ENCODE data around the gene PERCC1. TPM values are rescaled to one million over a fixed set of nuclear protein-coding genes. Genes with fewer than 3 reads are reported as not detected.

PERCC1 gene
- total RNA-seq, 2 experiments from 2014 or later = 0.33 TPM; not detected in 1

DNA sequence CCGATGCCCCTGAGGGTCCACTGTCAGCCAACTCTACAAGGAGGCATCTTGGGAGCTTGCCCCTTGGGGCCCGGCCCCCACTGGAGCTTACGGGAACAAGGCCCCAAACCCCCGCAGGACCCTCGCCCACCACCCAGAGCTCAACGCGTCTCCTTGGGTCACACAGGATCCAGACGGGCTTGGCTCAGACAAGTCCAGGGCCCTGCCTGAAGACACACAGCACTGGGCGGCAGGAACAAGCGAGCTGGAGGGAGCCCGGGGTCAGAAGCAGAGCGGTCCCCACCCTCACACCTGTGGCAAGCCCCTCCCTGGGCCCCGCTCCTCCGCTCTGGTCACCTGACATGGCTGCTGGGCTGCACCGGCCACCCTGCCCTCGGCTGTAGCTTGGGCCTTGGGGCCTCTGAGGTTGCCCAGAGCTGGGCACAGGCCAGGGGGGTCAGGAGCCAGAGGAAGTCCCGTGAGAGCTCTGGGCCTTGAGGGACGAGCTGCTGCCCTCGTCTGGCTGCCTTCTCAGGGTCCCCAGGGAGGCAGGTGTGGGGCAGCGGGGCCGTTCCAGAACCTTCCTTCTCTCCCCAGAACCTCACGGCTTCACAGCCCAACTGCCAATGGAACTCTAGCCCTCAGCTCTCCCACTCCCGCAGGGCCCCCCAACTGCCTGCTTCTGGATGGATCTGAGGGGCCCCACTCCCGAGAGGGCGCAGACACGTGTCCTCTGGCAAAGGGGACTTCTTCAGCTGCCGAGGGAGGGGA is 13.3 kb downstream of the PERCC1 start, which contains the start of gene CCDC154:
Gene CCDC154 (minus strand): TSS at position 577 of the 750 bp plus-strand sequence. CDS start 234 bp downstream, at position 343.
- CTCF ChIA-PET = no interaction called here
- Mint-ChIP-seq H3K4me1 (no peaks in the 10 kb centered on the region), H3K4me3 (no peak within 1 kb of the TSS), H3K36me3 (no peaks in the 10 kb centered on the region), H3K27ac (no peak within 1 kb of the TSS), H3K9me3 (ENCODE audit: low read depth) (no peaks in the 10 kb centered on the region), H3K27me3 (no peaks in the 10 kb centered on the region)
- ATAC-seq (no peak), DNase-seq (no peak)

DNA sequence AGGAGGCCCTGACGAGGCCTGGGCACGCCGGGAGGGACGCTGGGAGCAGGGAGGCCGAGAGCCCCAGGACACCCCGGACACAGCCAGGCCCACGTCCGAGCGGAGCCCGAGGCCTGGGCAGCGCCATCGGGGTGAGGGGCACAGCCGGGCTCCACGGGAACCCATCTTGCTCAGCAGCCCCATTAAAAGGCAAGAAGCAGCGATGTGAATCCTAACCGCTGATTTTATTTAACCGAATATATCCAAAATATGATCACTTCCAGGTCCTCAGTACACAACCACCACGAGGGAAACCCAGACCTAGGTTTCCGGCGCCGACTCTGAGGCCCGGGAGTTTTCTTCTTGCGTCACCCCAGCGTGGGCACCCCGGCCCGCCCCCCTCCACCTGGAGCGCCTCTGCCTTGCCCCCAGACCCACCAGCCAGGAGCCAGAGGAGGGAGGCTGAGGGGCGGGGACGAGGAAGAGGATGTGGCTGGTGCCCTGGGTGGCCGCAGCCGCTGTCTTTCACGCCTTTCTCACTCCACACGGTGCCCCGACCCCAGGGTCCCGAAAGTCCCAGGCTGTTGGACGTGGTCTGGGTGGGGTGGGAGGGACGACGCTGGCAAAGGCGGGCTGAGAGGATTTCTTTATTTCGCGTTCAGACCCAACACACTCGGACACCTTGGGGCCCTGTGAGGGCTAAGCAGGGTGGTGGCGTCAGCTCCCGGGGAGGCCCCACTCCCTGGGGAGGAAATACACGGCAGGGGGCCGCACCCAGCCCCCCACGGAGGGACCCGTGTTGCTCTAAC is 14.0 kb downstream of the PERCC1 start:
- Mint-ChIP-seq H3K27me3 (no peaks in the 10 kb centered on the region), H3K4me1 (no peaks in the 10 kb centered on the region), H3K9me3 (ENCODE audit: low read depth) (no peaks in the 10 kb centered on the region), H3K27ac (no peak overlapping the region), H3K4me3 (no peak overlapping the region), H3K36me3 (no peaks in the 10 kb centered on the region)
- DNase-seq (no peak), ATAC-seq (no peak)
- CTCF ChIA-PET = no interaction called here

DNA sequence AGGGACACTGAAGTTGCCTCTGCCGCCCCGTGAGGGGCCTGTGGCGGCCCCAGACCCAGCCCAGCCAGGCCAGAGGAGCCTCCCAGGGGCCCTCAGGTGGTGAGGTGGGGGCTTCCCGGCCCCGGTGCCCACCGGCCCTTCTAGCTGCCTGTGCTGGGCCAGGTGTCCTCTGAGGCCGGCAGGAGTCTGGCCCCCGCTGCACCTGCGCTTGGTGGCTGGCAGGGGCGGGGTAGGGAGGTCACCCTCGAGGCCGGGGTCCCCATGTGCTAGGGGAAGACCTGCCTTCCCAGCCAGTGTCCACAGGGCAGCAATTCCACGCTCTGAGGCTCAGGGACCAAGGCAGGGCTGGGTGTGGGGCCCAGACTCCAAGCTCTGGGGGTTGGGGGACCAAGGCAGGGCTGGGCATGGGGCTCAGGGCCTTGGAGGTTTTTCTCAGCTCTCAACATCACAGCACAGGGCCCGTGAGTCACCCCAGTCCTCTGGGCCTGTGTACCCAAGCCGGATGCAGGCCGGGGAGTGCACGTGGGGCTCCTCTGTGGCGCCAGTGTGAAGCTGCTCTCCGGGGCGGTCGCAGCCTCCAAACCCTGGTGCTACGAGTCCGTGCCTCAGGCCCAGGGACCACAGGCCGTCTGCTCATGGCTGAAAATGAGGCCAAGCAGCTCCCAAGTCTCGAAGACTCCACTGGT is 14.8 kb downstream of the PERCC1 start:
- Mint-ChIP-seq H3K4me3 (no peak overlapping the region), H3K27ac (no peak overlapping the region), H3K27me3 (no peaks in the 10 kb centered on the region), H3K4me1 (no peaks in the 10 kb centered on the region), H3K9me3 (ENCODE audit: low read depth) (no peaks in the 10 kb centered on the region), H3K36me3 (no peaks in the 10 kb centered on the region)
- CTCF ChIA-PET = interaction anchor here (0.6 kb wide), 1 partner anchor 17 kb away, joined by 4 read pairs; no protein-coding TSS in a partner anchor
- ATAC-seq (no peak), DNase-seq (no peak)

DNA sequence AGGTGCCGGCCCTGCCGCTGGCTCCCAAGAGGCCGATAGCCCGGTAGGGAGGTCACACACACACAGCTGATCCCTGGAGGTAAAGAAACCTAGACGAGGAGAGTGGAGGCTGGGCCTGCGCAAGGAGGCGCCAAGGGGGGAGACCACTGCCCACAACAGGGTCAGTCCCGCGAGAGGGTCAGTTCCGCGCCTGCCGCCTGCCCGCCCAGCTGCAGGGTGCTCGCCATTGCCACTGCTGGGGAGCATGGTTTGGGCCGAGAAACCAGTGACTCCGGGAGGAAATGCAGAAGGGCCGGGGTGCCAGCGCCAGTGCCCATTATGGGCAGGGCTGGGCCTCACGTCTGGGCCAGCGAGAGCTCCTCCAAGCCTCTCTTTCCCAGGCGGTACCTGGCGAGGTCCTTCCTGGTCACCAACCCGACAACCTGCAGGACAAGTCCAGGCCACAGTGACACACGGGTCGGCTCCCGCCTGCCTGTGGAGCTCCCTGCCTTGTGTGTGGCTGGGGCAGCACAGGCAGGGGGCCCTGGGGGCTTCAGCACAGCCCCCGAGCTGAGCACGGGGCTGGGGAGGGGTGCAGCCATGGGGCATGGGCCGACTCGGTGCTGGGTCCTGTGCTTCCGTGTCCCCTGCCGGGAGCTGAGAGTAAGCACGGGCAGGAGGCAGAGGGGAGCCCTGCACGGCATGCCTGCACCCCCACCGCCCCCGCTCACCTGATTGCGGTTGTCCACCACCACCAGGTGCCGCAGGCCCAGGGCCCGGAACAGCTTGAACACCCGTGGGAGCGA is 15.6 kb downstream of the PERCC1 start:
- H3K9me3 Mint-ChIP-seq (ENCODE audit: low read depth) = no peaks in the 10 kb centered on the region
- ATAC-seq (no peak), DNase-seq (no peak)
- H3K4me1 Mint-ChIP-seq = no peaks in the 10 kb centered on the region
- no peak overlapping the region for H3K4me3 Mint-ChIP-seq
- H3K27ac Mint-ChIP-seq = no peak overlapping the region
- no peaks in the 10 kb centered on the region for H3K27me3 Mint-ChIP-seq
- no peaks in the 10 kb centered on the region for H3K36me3 Mint-ChIP-seq
- CTCF ChIA-PET = interaction anchor here (0.6 kb wide), 1 partner anchor 16 kb away, joined by 4 read pairs; no protein-coding TSS in a partner anchor

DNA sequence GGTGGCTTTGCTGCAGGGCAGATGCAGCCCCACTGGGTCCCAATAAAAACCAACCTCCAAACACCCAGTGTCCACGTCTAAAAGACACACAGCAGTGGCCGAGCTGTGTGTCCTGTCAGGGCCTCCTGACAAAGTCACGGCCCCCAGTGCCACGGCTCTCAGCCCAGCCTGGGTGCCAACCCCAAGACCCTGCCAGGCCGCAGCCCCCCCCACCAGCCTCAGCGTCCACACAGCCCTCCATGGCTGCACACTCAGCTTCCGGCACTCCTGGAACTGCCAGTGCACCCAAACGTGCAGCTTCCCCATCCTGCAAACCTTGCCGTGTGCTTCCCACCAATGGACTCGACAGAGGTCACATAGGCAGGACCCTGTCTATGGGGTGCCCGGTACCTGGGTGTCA is 17.1 kb downstream of the PERCC1 start:
- no peak overlapping the region for H3K4me3 Mint-ChIP-seq
- ATAC-seq = no peak
- no peaks in the 10 kb centered on the region for H3K36me3 Mint-ChIP-seq
- H3K27ac Mint-ChIP-seq = no peak overlapping the region
- CTCF ChIA-PET = no interaction called here
- no peaks in the 10 kb centered on the region for H3K9me3 Mint-ChIP-seq (ENCODE audit: low read depth)
- no peak for DNase-seq
- H3K4me1 Mint-ChIP-seq = no peaks in the 10 kb centered on the region
- no peaks in the 10 kb centered on the region for H3K27me3 Mint-ChIP-seq

DNA sequence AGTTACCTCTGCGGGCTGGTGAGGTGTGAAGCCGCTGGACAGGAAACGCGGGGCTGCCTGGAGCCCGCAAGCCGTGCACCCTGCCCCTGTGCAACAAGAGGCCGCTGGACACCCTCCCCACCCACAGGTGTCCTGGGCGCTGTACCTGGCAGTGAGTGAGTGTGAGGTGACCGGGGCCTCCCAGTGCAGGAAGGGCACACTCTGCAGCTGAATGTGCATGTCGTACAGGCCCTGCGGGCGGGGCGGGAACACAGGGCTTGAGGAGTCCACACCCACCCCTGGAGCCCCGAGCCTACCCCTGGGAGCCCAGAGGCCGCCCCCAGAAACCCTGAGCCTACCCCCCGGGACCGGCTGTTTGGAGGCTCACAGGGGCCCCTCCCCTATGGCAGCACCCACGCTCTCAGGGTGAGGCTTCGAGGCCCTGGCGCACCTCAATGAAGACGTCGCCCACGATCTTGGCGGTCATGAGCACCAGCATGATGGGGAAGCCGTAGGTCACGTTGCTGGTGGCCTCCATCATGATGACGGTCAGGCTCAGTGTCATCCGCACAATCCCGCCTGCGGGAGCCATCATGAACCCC is 17.7 kb downstream of the PERCC1 start:
- no peak overlapping the region for H3K4me3 Mint-ChIP-seq
- ATAC-seq = no peak
- CTCF ChIA-PET = no interaction called here
- peaks cover 3% of the 10 kb centered on the region for H3K4me1 Mint-ChIP-seq
- no peak overlapping the region for H3K27ac Mint-ChIP-seq
- no peak for DNase-seq
- H3K36me3 Mint-ChIP-seq = no peaks in the 10 kb centered on the region
- no peaks in the 10 kb centered on the region for H3K27me3 Mint-ChIP-seq
- H3K9me3 Mint-ChIP-seq (ENCODE audit: low read depth) = no peaks in the 10 kb centered on the region

DNA sequence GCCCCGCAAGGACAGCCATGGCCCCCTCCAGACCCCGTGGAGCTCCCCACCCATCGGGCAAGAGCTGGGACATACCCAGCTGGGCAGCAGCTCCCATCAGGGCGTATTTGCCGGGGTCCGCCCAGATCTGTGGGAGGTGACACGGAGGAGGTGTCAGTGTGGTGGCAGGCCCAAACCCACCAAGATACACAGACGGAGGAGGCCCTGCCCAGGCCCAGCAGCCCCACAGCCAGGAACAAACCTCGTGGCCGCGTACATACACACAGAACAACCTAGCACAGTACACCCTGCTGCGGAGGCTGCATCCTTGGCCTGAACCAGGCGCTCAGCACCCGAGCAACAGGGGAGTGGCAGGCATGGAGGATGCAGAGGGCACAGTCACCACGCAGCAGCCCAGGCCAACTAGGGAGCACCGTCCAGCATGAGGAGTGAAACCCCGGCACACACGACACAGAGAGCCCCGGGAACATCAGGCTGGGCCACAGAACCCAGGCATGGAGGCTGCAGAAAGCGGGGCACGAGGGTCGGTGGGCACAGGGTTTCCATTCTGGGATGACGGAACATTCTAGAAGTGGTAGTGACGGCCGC is 18.4 kb downstream of the PERCC1 start:
- H3K27ac Mint-ChIP-seq = no peak overlapping the region
- H3K36me3 Mint-ChIP-seq = no peaks in the 10 kb centered on the region

DNA sequence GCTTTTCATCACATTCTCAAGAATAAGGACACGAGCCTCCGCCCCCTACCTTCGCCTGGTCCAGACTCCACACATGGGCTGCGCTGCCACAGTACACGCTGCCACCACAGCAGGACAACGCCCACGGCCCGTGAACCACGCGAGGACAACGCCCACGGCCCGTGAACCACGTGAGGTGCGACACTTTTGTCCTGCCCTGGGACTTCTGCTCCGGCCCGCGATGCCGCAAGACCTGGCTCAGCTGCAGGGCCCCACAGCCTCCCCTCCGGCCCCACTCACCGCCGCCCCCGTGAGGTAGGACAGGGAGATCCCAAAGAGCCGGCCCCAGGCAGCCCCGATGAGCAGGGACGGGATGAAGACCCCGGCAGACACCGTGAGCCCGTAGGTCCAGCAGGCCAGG is 19.3 kb downstream of the PERCC1 start:
- H3K4me1 Mint-ChIP-seq = peaks cover 10% of the 10 kb centered on the region
- ATAC-seq (no peak), DNase-seq (no peak)
- H3K27me3 Mint-ChIP-seq = no peaks in the 10 kb centered on the region
- H3K4me3 Mint-ChIP-seq = no peak overlapping the region
- H3K27ac Mint-ChIP-seq = no peak overlapping the region
- no peaks in the 10 kb centered on the region for H3K36me3 Mint-ChIP-seq
- CTCF ChIA-PET = no interaction called here
- H3K9me3 Mint-ChIP-seq (ENCODE audit: low read depth) = no peaks in the 10 kb centered on the region

More for the DNA sequence above, 18.4 kb downstream of the PERCC1 start:
- CTCF ChIA-PET = no interaction called here
- Mint-ChIP-seq H3K4me1 (peaks cover 9% of the 10 kb centered on the region), H3K9me3 (ENCODE audit: low read depth) (no peaks in the 10 kb centered on the region), H3K4me3 (no peak overlapping the region), H3K27me3 (no peaks in the 10 kb centered on the region)
- DNase-seq (no peak), ATAC-seq (no peak)

DNA sequence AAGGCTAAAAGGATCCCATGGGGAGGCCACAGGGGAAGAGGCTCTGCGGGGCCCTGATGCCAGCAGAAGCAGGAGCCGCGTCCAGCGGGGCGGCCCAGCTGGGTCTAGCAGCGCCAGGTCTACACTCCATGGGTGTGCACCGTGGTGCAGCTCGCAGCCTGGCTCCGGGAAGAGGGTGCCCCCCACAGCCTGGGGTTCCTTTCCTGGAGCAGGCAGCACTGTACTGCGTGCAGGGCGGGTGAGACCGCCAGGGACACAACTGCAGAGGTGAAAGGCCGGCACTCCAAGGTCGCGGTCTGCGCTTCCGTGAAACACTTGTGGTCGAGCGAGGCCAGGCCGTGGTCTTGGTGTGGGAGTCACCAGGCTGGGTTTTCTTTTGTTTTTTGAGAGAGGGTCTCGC is 20.0 kb downstream of the PERCC1 start:
- ATAC-seq (no peak), DNase-seq (no peak)
- no peak overlapping the region for H3K4me3 Mint-ChIP-seq
- CTCF ChIA-PET = no interaction called here
- no peaks in the 10 kb centered on the region for H3K9me3 Mint-ChIP-seq (ENCODE audit: low read depth)
- no peaks in the 10 kb centered on the region for H3K36me3 Mint-ChIP-seq
- H3K27me3 Mint-ChIP-seq = no peaks in the 10 kb centered on the region
- peaks cover 10% of the 10 kb centered on the region for H3K4me1 Mint-ChIP-seq
- H3K27ac Mint-ChIP-seq = no peak overlapping the region

DNA sequence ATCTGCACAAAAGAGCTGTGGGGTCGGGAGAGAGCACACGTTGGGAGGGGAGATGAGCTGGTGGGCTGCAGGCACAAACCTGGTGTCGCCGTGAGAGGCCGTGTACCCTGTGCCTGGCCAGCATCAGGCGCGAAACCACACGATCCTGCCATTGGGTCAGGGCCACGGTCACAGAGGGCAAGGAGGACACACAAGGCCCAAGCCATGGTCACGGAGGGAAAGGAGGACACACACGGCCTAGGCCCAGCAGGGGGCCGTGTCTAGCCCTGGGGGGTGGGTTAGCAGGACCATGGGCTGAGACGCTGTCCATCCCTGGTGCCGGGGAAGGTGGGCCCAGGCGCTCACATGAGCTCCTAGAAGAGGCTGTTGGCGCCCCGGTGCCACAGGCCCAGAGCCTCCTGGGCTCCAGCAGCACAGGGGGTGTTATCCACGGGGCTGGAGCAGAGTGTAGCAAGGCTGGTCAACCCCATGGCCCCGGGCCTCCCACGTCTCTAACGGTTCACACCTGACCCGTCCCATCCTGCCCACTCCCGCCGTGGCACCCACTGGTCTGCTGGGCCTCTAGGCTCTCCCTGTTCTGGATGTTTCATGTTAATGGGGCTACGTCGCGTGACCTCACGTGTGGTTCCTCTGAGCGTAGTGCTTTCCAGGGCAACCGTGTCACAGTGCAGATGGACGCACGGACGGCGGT is 21.0 kb downstream of the PERCC1 start:
- peaks cover 10% of the 10 kb centered on the region for H3K4me1 Mint-ChIP-seq
- ATAC-seq (no peak), DNase-seq (no peak)
- H3K27me3 Mint-ChIP-seq = no peaks in the 10 kb centered on the region
- H3K4me3 Mint-ChIP-seq = no peak overlapping the region
- no peaks in the 10 kb centered on the region for H3K9me3 Mint-ChIP-seq (ENCODE audit: low read depth)
- CTCF ChIA-PET = no interaction called here
- H3K36me3 Mint-ChIP-seq = no peaks in the 10 kb centered on the region
- H3K27ac Mint-ChIP-seq = no peak overlapping the region

DNA sequence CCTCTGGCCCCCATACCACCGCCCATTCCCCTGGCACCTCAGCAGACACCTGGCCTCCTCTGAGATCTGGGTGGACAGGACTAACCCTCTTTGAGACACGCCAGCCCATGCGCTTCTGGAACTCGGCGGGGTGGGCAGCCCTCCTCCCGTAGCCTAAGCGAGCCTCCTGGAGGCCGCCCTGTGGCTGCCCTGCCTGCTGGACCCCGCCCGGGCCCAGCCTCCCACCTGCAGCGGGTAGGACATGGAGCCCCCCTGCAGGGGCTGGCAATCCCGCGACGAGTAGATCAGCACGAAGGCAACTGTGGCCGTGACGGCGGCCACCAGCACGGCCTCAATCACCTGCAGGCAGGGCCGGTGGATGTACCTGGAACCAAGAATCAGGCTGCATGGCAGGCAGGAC is 21.7 kb downstream of the PERCC1 start:
- no peak for ATAC-seq
- no peaks in the 10 kb centered on the region for H3K9me3 Mint-ChIP-seq (ENCODE audit: low read depth)
- no peak for DNase-seq
- no peaks in the 10 kb centered on the region for H3K36me3 Mint-ChIP-seq
- H3K4me3 Mint-ChIP-seq = no peak overlapping the region
- H3K27me3 Mint-ChIP-seq = no peaks in the 10 kb centered on the region
- H3K4me1 Mint-ChIP-seq = peaks cover 10% of the 10 kb centered on the region
- CTCF ChIA-PET = no interaction called here
- no peak overlapping the region for H3K27ac Mint-ChIP-seq

DNA sequence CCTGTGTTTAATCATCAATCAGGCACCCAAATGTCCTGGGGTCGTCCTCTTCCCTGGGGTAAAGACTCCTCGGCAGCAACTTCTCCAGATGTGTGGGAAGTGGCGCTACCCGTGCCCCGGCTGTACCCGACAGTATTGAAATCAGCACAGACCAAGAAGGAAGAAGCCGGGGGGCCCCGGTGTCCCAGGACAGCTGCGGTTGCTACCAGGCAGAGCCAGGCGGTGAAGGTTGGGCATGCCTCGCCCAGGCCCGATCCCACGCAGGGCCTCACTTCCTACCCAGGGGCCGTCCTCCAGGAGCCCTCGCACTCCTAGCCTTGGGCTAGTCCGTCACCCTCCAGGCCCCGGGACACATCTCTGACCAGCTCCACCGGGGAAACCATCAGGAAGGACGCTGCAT is 22.4 kb downstream of the PERCC1 start:
- H3K36me3 Mint-ChIP-seq = no peaks in the 10 kb centered on the region
- no peak for DNase-seq
- CTCF ChIA-PET = no interaction called here

More for the DNA sequence above, 22.4 kb downstream of the PERCC1 start:
- Mint-ChIP-seq H3K4me1 (peaks cover 12% of the 10 kb centered on the region), H3K9me3 (ENCODE audit: low read depth) (no peaks in the 10 kb centered on the region), H3K27ac (peak overlapping the region; percentile 70), H3K27me3 (no peaks in the 10 kb centered on the region), H3K4me3 (no peak overlapping the region)
- ATAC-seq = peak; percentile 13

Measured in activated CD8-positive, alpha-beta memory T cell treated with anti-CD3 and anti-CD28 coated beads, Interleukin-2, amount 10 ng/mL, durations not matched to agents 7 days and 5 days (primary cell).